Activated CD4-positive, alpha-beta T cell treated with anti-CD3 and anti-CD28 coated beads, Interleukin-2, Interleukin-6, amounts not matched to agents 100 ng/mL and 50 ng/mL, durations not matched to agents 16 hours and 8 hours (primary cell): ENCODE measurements around the gene MYO16.

Experiments
- DNase-seq: peaks from one replicate; pipeline ENCODE4 v3.0.0-alpha.2; 2020

The MYO16 gene

DNA sequence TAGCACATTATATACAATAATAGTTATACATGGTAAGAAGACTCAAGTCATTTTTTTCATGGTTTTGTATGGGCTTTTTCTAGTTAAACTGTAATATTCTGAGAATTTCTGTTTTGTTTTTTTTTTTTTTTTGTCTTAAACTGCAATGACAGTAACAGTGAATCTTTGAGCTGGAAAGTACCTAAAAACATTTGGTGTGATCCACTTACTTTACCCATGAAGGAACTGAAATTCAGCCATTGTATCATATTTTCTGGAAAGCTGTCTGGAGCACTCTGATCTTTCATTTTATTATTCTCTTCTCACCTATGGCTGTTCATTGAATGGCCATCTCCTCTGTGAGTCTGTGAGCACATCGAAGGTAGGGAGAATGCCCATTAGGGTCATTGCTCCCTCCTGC is 37.8 kb downstream of the MYO16 start:
- no peak for DNase-seq

DNA sequence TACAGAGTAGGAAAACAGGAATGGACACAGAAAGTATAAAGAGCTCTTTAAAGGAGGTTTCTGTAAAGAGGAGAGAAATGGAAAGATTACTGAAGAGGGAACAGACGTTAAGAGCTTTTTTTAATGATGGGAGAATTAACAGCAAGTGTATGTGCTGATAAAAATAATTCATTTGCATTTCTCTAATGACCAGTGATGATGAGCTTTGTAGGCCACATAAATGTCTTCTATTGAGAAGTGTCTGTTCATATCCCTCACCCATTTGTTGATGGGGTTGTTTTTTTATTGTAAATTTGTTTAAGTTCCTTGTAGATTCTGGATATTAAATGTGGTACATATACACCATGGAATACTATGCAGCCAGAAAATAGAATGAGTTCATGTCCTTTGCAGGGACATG is 40.0 kb downstream of the MYO16 start:
- DNase-seq = no peak

DNA sequence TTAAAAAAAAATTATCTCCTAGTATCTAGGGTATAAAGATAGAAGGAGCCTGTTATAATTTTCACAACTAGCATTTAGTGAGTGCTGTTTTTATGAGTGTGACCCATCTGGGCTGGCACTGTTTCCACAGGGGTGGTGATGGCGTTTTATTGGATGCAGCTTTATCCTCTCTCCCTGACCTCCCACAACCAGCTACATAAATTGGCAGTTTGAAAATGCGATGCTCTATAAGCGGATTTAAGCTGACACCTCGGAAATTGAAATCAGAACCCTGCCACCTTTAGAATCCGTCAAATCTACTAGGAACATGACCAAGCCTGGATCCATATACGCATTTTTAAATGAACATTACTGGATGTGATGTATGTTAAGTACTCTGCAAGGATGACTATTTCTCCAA is 44.9 kb downstream of the MYO16 start:
- DNase-seq = no peak

DNA sequence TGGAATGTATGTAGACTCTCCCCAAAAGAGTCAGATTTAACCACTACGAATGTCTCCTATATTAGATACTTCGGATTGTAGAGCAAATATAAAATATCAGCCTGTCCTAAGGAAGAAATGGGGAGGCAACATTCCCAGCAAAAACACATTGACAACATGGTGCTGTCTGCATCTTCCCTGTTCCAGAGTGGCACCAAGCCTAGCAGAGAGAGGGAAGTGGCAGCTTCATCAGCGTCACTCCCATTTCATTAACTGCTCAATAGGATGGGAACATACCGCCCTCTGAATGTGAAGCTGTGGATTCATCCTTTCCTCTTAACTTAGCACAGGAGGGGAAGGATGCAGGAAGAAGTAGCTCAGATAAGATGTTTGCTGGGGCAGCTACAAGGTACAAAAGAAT is 45.4 kb downstream of the MYO16 start:
- no peak for DNase-seq

DNA sequence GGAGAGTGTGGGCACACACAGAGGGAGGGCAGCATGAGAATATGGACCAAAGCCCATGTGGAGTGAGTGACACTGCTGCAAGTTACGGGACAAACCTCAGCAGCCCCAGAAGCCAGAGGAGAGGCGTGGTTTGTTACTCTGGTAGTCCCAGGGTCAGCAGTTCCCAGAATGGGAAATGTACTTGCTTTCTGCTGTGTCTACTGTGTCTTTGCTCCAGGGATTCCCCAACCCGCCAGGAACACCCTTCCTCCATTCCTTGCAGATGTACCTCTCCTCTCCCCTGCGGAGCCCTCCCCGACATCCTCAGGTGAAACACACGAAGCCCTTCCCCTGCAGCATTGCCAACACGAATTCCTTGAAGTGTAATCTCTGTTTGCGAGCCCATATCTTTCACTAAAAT is 47.2 kb downstream of the MYO16 start:
- no peak for DNase-seq

DNA sequence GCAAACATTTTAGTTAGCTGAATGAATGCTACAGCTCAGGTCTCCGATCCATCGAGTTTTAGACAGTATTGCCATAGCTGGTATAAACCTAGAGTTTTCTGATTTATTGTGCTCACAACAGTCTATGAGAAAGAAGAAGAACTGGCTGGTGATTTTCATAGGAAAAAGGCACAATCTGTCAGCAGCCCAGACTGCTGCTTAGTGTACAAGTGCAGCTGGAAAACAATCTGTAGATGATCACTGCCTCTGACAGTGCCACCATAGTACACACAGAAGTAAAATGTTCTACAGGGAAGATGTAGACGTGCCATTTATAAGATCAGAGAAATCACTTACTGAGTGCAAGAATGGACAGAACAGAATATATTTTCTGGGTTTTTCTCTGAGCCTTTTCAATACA is 48.4 kb downstream of the MYO16 start:
- no peak for DNase-seq

DNA sequence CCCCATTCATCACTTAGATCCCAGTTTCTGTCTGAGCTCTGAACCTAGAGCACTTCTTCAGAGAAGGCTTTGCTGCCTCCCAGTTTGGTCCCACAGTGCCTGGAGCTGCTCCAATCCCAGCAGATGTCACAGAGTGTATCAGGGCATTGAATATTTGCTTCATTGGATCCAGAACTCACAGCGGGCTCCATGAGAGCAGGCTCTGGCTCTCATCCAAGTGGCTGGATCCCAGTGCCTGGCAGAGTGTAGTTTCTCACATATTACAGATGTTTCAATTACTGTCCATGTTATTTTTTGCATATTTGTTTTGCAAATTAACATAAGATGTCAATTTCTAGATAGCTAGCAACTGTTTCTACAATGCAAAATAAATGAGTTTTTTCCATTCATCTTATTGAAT is 50.6 kb downstream of the MYO16 start:
- DNase-seq = no peak

DNA sequence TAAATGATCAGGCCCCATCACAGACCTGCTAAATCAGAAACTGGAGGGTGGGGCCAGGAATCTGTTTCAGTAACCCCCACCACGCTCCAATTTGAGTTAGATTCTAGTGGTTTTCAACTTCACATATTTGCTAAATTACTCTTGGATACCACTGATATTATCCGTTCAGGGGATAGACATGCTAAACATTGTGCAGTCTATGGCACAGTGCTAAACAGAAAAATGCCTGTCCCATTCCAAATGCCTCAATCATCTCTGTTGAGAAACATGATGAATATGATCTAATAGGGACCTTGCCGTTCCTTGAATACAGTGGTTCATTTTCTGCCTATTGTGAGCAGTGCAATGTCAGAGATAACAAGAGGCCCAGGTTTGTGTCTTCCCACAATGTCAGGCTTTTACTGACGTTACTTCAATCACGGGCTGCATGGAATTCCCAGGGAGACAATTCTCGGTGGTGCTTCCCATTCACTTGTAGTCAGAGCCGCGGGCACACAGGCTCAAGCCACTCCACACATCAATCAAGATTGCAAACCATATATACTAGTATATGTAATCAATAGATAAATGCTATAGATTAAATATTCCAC is 52.7 kb downstream of the MYO16 start:
- DNase-seq = no peak

DNA sequence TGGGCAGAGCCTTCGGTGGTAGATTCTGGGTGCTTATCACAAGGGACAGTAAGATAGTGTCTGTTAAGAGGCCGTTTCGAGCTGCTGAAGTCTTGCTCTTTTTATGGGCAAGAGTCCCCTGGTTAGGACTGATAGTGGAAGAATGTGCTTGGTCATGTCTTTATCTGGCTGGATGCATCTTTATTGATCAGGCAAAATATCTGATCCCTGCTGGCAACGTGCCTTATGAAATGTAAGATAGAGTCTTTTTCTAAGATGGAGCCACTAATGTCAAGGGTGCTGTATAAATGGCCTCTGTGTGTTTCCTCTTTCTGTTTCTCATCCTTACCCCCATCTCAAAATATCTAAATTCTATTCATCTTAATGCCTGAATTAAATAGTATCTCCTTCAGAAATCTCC is 53.3 kb downstream of the MYO16 start:
- no peak for DNase-seq

DNA sequence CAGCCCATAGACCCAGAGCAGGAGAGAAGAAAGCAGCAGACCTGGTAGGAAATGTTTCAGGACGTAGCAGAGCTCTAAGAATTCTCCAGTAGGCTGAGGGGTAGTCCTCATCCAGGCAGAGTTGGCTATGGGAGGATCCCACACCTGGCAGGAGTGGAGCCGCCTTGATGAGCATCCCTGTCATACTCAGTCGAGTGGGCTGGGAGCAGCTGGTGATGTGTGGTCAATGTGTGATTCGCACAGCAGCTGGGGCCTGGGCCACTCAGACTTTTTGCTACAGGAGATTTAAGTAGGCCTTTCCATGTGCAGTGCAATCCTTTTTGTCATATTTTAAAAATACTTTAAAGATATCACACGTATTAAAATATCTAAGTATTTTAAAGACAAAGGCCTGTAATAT is 56.6 kb downstream of the MYO16 start:
- DNase-seq = no peak

DNA sequence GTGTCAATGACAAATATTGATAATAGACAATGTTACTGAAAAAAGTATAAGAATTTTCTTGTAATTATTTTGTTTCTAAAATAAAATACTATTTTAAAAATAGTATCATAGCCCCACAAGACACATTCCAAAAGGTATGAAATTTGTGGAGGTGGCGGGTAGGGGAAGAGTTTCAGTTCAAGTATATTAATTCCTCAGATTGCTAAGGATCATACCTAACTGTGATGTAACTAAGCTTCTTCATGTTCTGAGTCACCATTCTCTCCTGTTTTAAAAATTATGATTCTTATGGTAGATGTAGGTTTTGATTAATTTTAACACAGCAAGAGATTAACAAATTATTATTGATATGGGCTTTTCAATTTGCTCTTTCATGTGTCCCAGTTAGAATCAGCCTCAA is 61.3 kb downstream of the MYO16 start:
- no peak for DNase-seq

DNA sequence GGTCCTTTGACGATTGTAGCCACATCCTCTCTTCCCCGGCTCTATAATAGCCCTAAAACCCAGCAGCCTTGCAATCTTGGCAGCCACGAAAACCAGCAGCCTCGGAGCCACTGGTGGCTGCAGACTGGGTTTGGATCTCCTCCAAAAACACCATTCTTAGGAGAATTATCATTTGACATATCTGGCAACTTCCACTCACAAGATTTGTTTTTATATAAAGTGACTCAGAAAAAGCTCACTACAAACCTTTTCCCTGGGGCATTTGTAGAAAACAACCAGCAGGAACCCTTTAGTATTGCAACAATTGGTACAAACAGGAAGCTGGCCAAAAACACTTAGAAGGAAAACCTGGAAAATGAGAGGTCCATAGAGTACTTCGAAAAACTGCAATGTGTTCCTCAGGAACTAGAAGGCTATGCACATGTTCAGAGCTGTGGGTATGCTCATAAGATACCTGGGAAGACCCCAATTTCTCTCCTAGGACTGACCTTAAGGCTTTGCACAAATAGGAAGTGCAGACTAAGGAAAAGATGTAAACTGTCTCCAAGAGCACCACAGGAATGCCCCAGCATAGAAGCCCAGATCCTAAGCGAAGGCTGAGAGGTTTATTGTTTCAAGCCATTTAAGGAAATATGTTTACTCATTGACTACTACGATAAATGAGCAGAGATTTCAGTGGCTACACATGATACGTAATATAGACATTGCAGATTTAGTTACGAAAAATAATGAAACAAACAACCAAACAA is 71.2 kb downstream of the MYO16 start:
- DNase-seq = no peak

DNA sequence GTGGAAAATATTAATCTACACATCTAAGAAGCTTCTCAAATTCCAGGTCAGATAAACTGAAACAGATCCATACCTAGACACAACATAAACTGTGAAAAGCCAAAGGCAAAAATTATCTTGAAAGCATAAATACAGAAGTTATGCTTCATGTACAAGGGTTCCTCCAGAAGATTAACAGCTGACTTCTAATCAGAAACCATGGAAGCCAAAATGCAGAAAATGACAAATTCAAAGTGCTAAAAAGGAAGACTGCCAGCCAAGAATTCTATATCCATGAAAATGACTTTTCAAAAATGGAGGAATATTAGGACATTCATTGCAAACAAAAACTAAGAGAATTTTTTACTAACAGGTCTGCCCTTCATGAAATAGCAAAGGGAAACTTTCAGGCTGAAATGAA is 72.8 kb downstream of the MYO16 start:
- no peak for DNase-seq

DNA sequence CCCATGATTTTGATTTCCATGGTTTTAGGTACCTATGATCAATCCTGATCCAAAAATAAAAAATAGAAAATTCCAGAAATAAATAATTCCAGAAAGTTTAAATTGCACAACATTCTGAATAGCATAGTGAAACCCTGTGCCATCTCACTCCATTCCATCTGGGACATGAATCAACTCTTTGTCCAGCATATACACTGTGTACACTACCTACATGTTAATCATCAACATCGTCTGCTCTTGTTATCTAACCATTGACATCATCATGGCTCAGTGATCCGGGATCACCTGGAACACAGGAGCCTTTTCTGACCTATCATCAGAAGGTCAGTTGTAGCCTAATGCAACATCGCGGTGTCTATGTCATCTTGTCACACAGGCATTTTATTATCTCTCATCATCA is 75.6 kb downstream of the MYO16 start:
- DNase-seq = no peak

DNA sequence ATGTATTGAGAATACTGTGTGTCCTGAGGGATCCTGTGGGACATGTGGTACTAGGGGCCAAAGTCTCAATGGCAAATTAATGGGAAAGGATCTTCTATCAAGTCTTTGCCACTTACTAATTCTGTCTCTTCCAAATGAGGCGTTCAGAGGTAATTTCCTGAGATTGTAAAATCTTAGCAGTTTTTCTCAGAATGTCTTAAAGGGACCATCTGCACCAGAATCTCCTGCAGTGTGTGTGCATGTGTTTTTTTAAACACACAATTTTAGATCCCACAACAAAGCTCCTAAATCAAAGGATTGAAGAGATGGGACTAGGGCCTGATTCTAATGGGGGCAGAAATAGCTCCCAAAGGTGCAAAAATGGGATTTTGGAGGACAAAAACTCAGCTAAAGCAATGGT is 78.2 kb downstream of the MYO16 start:
- no peak for DNase-seq

DNA sequence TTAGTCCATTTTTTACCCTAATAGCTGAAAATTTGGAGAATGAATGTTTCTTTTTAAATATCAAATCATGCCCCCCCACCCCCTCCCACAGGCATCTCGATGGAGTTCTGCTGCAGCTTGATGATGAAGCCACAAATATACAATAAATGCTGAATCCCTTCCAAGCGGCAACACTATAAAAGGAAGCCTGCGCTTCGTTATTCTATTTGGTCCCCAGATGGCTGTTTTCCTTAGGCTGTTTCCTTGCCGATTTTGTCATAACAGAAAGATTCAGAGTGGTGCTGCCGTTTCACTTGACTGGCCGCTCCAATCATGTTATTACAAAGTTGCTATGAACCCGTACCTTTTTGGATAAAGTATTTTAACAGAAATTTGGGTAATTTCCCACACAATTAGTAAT is 79.5 kb downstream of the MYO16 start:
- DNase-seq = no peak

DNA sequence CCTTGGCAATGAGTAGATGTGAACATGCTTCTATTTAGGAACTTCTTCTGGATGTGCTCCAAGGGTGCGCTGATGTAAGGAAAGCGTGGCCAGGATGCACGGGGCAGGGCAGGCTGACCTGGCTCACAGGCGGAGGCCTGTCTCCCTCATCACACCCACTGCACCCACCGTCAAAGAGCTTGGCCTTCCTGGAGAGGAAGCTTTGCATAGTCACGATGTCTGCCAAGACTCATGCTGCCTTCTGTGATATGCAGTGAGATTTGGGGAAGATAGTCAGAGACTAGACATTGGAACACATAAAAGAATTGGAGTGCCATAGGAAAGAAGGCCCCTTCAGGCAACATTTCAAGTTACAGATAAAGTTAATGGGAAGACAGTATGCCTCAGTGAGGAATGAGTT is 82.0 kb downstream of the MYO16 start:
- no peak for DNase-seq

DNA sequence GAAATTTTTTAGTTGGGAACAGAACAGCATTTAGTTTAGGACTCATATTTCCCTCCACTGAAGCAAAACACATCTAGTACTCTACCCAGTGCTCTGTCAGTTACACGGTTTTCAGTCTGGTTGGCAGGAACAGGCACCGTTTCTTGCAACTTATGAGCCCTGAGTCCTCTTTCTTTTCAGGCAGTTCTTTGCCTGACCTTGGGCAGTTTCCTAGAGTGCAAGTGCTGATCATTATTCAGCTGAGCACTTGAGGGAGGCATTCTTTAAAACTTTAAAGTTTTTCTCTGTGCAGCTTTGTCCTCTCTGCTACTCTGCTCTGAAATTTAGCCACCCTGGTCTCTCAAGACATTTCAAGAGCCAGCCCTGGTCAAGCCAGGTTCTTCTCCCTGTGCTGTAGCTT is 96.1 kb downstream of the MYO16 start:
- DNase-seq = no peak

DNA sequence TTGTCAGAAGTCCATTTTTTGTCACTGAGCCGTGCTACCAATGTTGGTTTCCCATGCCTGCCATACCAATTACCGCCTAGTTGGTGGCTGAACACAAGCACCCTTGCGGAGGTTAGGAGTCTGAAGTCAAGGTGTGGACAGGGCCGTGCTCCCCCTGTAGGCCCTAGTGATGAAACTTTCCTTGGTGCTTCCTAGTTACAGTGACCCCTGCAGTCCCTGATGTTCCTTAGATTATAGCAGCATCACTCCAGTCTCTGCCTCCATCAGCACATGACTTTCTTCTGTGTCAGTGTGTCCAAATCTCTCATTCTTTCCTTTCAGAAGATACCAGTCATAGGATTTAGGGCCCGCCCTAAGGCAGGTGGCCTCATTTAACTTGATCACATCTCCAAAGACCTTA is 99.0 kb downstream of the MYO16 start:
- no peak for DNase-seq

DNA sequence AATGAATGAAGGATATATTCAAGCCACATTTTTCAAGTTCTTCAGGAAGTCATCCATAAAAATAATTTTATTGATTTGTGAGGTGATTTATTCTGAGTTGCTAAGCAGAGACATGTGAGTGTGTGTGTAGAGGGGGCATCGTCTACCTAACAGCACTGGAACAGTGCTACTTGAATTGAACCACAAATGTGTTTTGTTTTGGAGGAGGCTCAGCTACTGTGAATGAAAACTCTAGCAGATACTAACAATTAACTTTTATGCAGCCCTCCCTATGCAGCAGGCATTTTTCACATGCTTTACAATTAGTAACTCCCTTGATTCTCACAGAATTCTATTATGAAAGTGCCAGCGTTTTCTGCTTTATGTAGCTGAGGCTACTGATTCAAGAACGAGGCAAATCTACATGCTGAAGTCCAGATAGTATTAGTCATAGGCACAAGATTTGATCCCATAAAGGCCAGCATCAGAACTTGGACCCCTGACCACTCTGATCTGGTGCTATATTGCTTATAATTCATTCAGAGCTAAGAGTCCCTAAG is 103.7 kb downstream of the MYO16 start:
- DNase-seq = no peak

DNA sequence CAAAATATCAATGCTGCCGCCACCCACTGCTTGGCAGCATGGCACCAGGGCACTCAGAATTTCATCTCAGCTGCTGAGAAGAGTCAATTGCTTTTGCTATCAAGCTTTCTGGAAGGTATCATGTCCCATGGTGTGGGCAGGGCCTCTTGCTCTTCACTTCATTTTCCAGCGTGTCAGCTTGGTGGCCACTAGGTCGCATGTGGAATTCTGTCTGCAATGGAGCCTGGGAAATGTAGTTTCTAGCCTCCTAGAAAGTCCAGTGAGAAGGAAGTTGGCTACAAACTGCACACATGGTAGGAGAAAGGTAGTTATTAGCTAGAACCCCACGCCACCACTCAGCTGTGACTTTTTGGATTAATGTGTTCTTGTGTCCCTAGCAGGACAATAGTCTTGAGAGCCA is 105.3 kb downstream of the MYO16 start:
- no peak for DNase-seq

DNA sequence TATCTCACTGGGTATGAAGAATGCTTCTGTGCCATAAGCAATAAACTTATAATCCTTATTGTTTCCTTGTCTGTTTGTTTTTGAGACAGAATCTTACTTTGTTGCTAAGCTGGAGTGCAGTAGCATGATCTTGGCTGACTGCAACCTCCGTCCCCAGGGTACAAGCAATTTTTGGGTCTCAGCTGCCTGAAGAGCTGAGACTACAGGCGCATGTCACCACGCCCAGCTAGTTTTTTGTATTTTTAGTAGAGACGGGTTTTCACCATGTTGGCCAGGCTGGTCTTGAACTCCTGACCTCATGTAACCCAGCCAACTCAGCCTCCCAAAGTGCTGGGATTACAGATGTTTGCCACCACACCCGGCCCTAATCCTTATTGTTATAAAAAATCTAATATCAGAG is 112.5 kb downstream of the MYO16 start:
- no peak for DNase-seq

DNA sequence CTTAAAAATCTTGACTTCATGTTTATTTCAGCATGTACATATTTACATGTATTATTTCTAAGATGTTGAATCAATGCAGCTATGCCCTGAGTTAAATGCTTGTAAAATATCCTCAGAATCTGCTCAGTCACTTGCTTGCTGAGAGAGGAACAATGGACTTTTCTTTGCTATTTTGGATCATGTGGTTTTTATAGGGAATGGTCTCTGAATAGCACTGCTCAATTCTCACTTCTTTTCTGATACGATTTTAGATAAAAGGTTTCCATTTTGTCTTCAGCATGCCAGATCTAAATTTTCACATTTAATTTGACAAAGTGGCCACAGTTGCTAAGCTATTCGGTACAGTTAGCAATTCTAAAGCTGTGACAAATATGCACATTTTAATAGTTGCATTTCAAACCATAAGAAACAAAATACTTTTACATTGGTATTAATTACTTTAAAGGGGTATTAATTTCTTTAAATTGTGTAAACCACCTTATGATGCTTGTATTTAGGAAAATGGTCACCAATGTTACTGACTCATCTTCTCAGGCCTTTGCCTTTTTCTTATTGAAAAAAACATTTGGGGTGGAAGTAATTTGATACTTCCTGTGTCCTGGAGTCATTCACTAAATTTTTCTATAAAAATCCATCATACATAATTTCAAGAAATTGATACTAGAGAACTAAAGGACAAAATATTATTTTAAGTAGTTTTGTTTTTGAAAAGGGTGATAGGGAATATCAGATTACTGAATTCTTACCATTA is 113.5 kb downstream of the MYO16 start:
- no peak for DNase-seq

DNA sequence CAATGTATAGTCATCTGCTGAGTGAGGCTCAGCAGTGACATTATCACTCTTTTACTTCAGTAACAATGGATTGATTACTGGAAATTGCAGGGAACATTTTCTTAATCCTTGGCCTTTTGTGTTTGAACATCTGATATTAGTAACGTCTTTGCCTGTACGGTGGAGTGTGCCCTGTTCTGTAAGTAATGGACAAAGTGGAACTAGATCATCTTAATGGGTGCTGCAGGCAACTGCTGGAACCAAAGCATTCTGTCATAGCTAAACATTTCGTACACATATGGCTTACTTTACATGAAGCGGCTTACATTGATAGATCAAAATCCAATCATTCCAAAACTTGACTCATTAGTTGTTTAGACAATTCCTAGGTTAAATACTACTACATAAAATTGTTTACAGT is 114.1 kb downstream of the MYO16 start:
- DNase-seq = no peak
